ENCODE results near the gene KLK1. TPM values are rescaled to one million over a fixed set of nuclear protein-coding genes. Genes with fewer than 3 reads are reported as not detected.
"Not testable (repeated sequence)": the region's sequence is repeated elsewhere in the genome, so short reads cannot be mapped to it uniquely, and the experiment has no call there.

The KLK1 gene
- total and polyA plus RNA-seq, 12 donors, result 1.1 to 26.5 (median 2.4) TPM; not detected in 3

GRCh38 chr19:50772476-50772875 lies 51.1 kb downstream of the KLK1 start:
- no peak for TF ChIP-seq POLR2A (IDR thresholded peaks at IDR 0.05)
- no peak for TF ChIP-seq CTCF (IDR thresholded peaks at IDR 0.05)
- DNase-seq, result no peak
- Histone ChIP-seq H3K27me3 (peaks cover 22% of the 10 kb centered on the region), H3K27ac (no peak overlapping the region), H3K9me3 (replicated peaks in 1 of 3) (no peaks in the 10 kb centered on the region), H3K4me1 (replicated peaks in 1 of 2) (no peaks in the 10 kb centered on the region), H3K36me3 (replicated peaks in 1 of 2) (no peaks in the 10 kb centered on the region), H3K4me3 (no peak overlapping the region)
- WGBS, 4 donors, result 59 to 67% (median 64%) methylated on average over 2 of the region's 2 CpGs
- intact Hi-C loops (cut with DNase I), result no loop called here

GRCh38 chr19:50770888-50771287 lies 52.7 kb downstream of the KLK1 start:
- Histone ChIP-seq H3K4me3 (no peak overlapping the region), H3K36me3 (replicated peaks in 1 of 2) (no peaks in the 10 kb centered on the region), H3K27ac (no peak overlapping the region), H3K27me3 (peaks cover 7% of the 10 kb centered on the region), H3K9me3 (replicated peaks in 1 of 3) (no peaks in the 10 kb centered on the region), H3K4me1 (replicated peaks in 1 of 2) (no peaks in the 10 kb centered on the region)
- WGBS, 4 donors, result 84 to 89% (median 85%) methylated on average over 12 to 13 of the region's 13 CpGs
- intact Hi-C loops (cut with DNase I), result no loop called here
- no peak for TF ChIP-seq CTCF (IDR thresholded peaks at IDR 0.05)
- TF ChIP-seq POLR2A (IDR thresholded peaks at IDR 0.05), result no peak
- no peak for DNase-seq

GRCh38 chr19:50770164-50770563 lies 53.4 kb downstream of the KLK1 start, which contains the start of gene GPR32:
GPR32 (plus strand) TSS chr19:50770464; CDS start chr19:50770601, 137 bp downstream.
- H3K4me3 ChIP-seq; H3K4me1 ChIP-seq (replicated peaks in 1 of 2); DNase-seq; H3K9me3 ChIP-seq (replicated peaks in 1 of 3); H3K36me3 ChIP-seq (replicated peaks in 1 of 2); H3K27me3 ChIP-seq; H3K27ac ChIP-seq; intact Hi-C loops (cut with DNase I): not testable (repeated sequence)
- 76 to 89% (median 84%) methylated on average over 2 of the region's 2 CpGs for WGBS, 4 donors

Small RNAs within 50 kb of the gene (small RNA-seq; reads per million reads assigned to genes)
- gene SNORD88A, result 148 to 215 reads per million in 2 donors
- 0 reads per million in 2 donors for gene SNORD88B
- 0 reads per million in 2 donors for gene SNORD88C

Other genes with a start within 250 kb of the KLK1 start
- 1 to 10 TPM in 3 of 9 donors, under 1 TPM in 5, not detected in 1; 0.27 to 3.4 (median 0.70) TPM for gene SYT3, start 183.9 kb downstream of the KLK1 start, total RNA-seq
- 1 to 10 TPM in 1 of 3 donors, under 1 TPM in 2; 0.26 to 1.8 (median 0.77) TPM for gene SYT3, start 183.9 kb downstream of the KLK1 start, polyA plus RNA-seq
- gene C19orf81, start 174.3 kb downstream of the KLK1 start, total RNA-seq, result 1 to 10 TPM in 7 of 9 donors, not detected in 2; 2.4 to 8.2 (median 6.4) TPM
- gene C19orf81, start 174.3 kb downstream of the KLK1 start, polyA plus RNA-seq, result 10 to 100 TPM in 1 of 3 donors, 1 to 10 TPM in 1, not detected in 1; 4.6 to 39.6 TPM
- 10 to 100 TPM in 5 of 9 donors, 1 to 10 TPM in 4; 4.2 to 14.6 (median 10.3) TPM for gene SHANK1, start 104.0 kb downstream of the KLK1 start, total RNA-seq
- 10 to 100 TPM in 1 of 3 donors, 1 to 10 TPM in 2; 1.5 to 22.6 (median 2.1) TPM for gene SHANK1, start 104.0 kb downstream of the KLK1 start, polyA plus RNA-seq
- gene CLEC11A, start 100.4 kb downstream of the KLK1 start, total RNA-seq, result 10 to 100 TPM; 14.8 to 53.8 (median 26.6) TPM
- gene CLEC11A, start 100.4 kb downstream of the KLK1 start, polyA plus RNA-seq, result 10 to 100 TPM in 2 of 3 donors, 1 to 10 TPM in 1; 1.6 to 32.4 (median 31.6) TPM
- 10 to 100 TPM in 1 of 9 donors, not detected in 8; 16.0 TPM for gene GPR32, start 53.3 kb downstream of the KLK1 start, total RNA-seq
- not detected for gene GPR32, start 53.3 kb downstream of the KLK1 start, polyA plus RNA-seq
- not detected for gene ACP4, start 33.4 kb downstream of the KLK1 start, total RNA-seq
- not detected for gene ACP4, start 33.4 kb downstream of the KLK1 start, polyA plus RNA-seq
- 1 to 10 TPM in 4 of 9 donors, under 1 TPM in 3, not detected in 2; 0.28 to 5.1 (median 1.0) TPM for gene KLK15, start 9.8 kb upstream of the KLK1 start, total RNA-seq
- 1 to 10 TPM in 1 of 3 donors, under 1 TPM in 2; 0.15 to 1.7 (median 0.34) TPM for gene KLK15, start 9.8 kb upstream of the KLK1 start, polyA plus RNA-seq
- gene KLK3, start 31.1 kb upstream of the KLK1 start, total RNA-seq, result 1 to 10 TPM in 2 of 9 donors, under 1 TPM in 3, not detected in 4; 0.11 to 4.8 (median 0.98) TPM
- 10 to 100 TPM in 1 of 3 donors, 1 to 10 TPM in 1, under 1 TPM in 1; 0.35 to 26.0 (median 1.3) TPM for gene KLK3, start 31.1 kb upstream of the KLK1 start, polyA plus RNA-seq
- gene KLK2, start 49.7 kb upstream of the KLK1 start, total RNA-seq, result under 1 TPM in 1 of 9 donors, not detected in 8; 0.61 TPM
- gene KLK2, start 49.7 kb upstream of the KLK1 start, polyA plus RNA-seq, result under 1 TPM in 1 of 3 donors, not detected in 2; 0.20 TPM
- 10 to 100 TPM in 1 of 9 donors, 1 to 10 TPM in 3, under 1 TPM in 1, not detected in 4; 0.28 to 10.2 (median 2.2) TPM for gene KLK4, start 87.6 kb upstream of the KLK1 start, total RNA-seq
- 10 to 100 TPM in 2 of 3 donors, under 1 TPM in 1; 0.42 to 16.8 (median 10.9) TPM for gene KLK4, start 87.6 kb upstream of the KLK1 start, polyA plus RNA-seq
- gene KLK5, start 129.3 kb upstream of the KLK1 start, total RNA-seq, result not detected
- not detected for gene KLK5, start 129.3 kb upstream of the KLK1 start, polyA plus RNA-seq
- not detected for gene KLK6, start 145.8 kb upstream of the KLK1 start, total RNA-seq
- gene KLK6, start 145.8 kb upstream of the KLK1 start, polyA plus RNA-seq, result not detected
- gene KLK7, start 160.1 kb upstream of the KLK1 start, total RNA-seq, result under 1 TPM in 1 of 9 donors, not detected in 8; 0.06 TPM
- under 1 TPM in 1 of 3 donors, not detected in 2; 0.03 TPM for gene KLK7, start 160.1 kb upstream of the KLK1 start, polyA plus RNA-seq
- gene KLK8, start 177.8 kb upstream of the KLK1 start, total RNA-seq, result under 1 TPM in 1 of 9 donors, not detected in 8; 0.39 TPM
- gene KLK8, start 177.8 kb upstream of the KLK1 start, polyA plus RNA-seq, result under 1 TPM in 2 of 3 donors, not detected in 1; 0.34 to 0.80 TPM
- 1 to 10 TPM in 1 of 9 donors, under 1 TPM in 3, not detected in 5; 0.23 to 1.4 (median 0.36) TPM for gene KLK10, start 195.9 kb upstream of the KLK1 start, total RNA-seq
- gene KLK10, start 195.9 kb upstream of the KLK1 start, polyA plus RNA-seq, result under 1 TPM in 2 of 3 donors, not detected in 1; 0.34 to 0.56 TPM
- not detected for gene KLK11, start 202.8 kb upstream of the KLK1 start, total RNA-seq
- gene KLK11, start 202.8 kb upstream of the KLK1 start, polyA plus RNA-seq, result under 1 TPM in 2 of 3 donors, not detected in 1; 0.07 to 0.32 TPM
- gene KLK12, start 211.2 kb upstream of the KLK1 start, total RNA-seq, result not detected
- under 1 TPM in 1 of 3 donors, not detected in 2; 0.17 TPM for gene KLK12, start 211.2 kb upstream of the KLK1 start, polyA plus RNA-seq
- under 1 TPM in 1 of 9 donors, not detected in 8; 0.11 TPM for gene KLK13, start 241.3 kb upstream of the KLK1 start, total RNA-seq
- gene KLK13, start 241.3 kb upstream of the KLK1 start, polyA plus RNA-seq, result under 1 TPM in 1 of 3 donors, not detected in 2; 0.47 TPM

Measured in adrenal gland (tissue), 12 donors.